Measurements from ENCODE around the gene MYO5B.
"Not testable (repeated sequence)": the region's sequence is repeated elsewhere in the genome, so short reads cannot be mapped to it uniquely, and the experiment has no call there.

Gene MYO5B

DNA sequence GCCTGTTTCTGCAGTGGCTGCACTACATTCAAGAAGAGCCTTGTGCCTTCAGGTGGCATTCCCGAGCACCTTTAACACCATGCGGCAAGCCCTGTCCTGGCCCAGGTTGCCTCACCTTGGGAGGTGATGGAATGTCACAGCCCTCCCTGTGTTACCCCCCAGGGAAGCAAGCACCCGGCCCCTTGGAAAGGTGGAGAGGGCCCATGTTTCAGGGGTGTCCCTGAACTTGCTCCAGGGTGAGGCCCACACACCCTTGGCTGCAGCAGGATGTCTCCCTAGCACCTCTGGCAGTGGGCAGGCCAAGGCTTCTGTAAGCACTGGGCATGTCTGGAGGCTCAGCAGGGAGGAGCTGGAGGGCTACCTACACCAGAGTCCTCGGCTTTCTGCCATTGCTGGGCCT, 352.3 kb downstream of the MYO5B start:
- no peak for DNase-seq (ENCODE audit: low read depth)
- in situ Hi-C loops (cut with HindIII; ENCODE audit: low sequenced_read_pairs): no loop called here
- H3K4me3 ChIP-seq (ENCODE audit: low read depth, low read length): no peak overlapping the region
- TF ChIP-seq, protein P1, sequence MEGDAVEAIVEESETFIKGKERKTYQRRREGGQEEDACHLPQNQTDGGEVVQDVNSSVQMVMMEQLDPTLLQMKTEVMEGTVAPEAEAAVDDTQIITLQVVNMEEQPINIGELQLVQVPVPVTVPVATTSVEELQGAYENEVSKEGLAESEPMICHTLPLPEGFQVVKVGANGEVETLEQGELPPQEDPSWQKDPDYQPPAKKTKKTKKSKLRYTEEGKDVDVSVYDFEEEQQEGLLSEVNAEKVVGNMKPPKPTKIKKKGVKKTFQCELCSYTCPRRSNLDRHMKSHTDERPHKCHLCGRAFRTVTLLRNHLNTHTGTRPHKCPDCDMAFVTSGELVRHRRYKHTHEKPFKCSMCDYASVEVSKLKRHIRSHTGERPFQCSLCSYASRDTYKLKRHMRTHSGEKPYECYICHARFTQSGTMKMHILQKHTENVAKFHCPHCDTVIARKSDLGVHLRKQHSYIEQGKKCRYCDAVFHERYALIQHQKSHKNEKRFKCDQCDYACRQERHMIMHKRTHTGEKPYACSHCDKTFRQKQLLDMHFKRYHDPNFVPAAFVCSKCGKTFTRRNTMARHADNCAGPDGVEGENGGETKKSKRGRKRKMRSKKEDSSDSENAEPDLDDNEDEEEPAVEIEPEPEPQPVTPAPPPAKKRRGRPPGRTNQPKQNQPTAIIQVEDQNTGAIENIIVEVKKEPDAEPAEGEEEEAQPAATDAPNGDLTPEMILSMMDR (IDR thresholded peaks at IDR 0.05; ENCODE audit: low read depth, low read length, missing control alignments): no peak

DNA sequence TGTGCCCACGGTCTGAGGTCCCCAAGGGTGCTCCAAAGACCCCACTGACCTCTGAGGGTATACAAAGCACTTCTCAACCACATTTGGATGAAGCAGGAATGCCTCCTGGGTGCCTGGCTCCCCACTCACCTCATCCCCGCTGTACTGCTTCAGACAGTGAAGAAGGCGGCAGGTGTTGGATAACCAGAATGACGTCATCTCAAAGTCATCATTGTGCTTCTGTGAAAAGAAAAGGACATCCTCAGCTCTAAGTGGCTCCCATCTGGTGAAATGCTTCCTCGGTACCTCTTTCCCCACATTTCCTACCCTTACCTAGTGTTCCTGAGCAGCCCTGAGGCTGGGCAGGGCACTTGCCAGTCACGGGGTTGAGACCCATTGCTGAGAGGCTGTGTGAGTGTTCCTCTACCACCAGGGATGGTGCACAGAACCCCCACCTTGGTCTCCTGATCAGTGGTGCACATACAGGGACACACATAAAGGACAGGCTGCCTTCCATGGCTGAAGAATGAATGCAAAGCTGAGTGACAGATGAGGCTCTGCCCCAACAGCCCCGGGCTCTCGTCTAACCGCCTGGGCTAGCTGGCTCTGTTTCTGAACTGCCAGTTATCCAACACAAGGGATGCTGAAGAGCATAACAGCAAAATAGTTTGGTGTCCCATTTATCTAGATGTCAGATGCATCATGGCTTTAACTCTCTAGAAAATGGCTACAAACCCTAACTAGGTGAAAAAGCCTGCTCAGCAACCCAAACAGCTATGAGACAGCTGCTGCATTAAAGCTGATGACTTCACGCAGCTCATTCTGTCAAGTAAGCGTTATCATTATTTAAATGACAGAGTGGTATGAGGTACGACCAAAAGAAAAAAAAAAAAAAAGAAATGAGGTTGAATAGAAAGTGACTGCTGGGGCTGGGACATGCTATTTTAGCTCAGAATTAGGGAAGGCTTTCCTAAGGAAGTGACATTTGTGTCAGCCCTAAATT, 353.4 kb downstream of the MYO5B start:
- no peak for DNase-seq (ENCODE audit: low read depth)
- TF ChIP-seq, protein P1 (IDR thresholded peaks at IDR 0.05; ENCODE audit: low read depth, low read length, missing control alignments): no peak
- in situ Hi-C loops (cut with HindIII; ENCODE audit: low sequenced_read_pairs): no loop called here
- no peak overlapping the region for H3K4me3 ChIP-seq (ENCODE audit: low read depth, low read length)

DNA sequence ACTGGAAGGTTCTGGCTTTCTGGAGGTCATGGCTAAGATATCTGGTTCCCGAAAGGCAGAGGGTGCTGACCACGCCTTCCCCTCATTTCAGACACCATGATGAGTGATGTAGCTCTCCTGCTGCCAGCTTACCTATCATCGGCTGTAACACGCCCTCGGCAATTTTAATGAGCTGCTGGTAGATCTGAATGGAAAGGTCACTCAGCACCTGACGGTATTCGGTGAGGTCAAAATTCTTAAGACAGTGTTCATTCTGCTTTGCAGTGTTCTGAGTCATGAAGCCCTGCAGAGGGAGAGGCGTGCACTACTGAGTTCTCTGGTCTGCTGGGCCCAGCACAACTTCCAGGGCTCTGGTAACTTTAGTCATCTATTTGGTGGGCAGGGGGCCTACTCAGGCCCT, 355.9 kb downstream of the MYO5B start:
- TF ChIP-seq, protein P1 (IDR thresholded peaks at IDR 0.05; ENCODE audit: low read depth, low read length, missing control alignments): peak; percentile 5
- peak; percentile 37 for DNase-seq (ENCODE audit: low read depth)
- H3K4me3 ChIP-seq (ENCODE audit: low read depth, low read length): no peak overlapping the region
- in situ Hi-C loops (cut with HindIII; ENCODE audit: low sequenced_read_pairs): no loop called here

DNA sequence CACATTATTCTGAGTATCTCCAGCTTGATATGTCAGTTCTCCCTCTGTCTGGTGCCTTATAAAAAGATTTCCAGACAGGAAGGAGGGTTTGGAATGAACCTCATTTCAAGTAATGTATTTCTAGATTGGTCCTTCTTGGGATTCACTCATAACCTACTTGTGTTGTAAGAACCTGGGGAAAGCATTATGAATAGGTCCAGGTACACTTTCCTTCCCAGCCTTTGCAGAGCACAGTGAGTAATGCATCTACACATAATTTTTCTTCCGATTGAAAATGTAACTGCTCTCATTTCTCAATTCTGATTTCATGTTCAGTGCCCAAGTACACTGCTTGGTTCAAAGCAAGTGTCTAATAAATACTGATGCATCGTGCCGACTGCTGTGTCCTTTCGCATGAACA, 356.6 kb downstream of the MYO5B start:
- TF ChIP-seq, protein P1 (IDR thresholded peaks at IDR 0.05; ENCODE audit: low read depth, low read length, missing control alignments): no peak
- in situ Hi-C loops (cut with HindIII; ENCODE audit: low sequenced_read_pairs): no loop called here
- no peak overlapping the region for H3K4me3 ChIP-seq (ENCODE audit: low read depth, low read length)
- DNase-seq (ENCODE audit: low read depth): no peak

DNA sequence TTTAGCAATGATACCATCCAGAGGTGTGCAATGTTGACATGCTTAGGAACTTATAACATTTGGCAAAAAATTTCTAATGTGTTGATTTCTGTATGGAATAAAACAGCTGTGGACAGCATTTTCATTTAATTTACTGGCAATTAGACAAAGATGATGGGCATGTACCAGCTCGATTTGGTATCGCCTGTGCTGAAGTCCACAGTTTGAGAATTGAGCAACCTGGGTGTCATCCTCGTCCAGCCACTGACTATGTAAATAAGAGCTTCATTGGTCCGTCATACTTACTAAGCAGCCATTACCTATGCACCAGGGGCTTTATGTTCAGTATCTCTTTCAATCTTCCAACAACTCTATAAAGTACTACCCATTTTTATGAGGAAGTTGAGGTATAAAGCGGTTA, 357.1 kb downstream of the MYO5B start:
- in situ Hi-C loops (cut with HindIII; ENCODE audit: low sequenced_read_pairs): no loop called here
- H3K4me3 ChIP-seq (ENCODE audit: low read depth, low read length): no peak overlapping the region
- TF ChIP-seq, protein P1 (IDR thresholded peaks at IDR 0.05; ENCODE audit: low read depth, low read length, missing control alignments): no peak
- no peak for DNase-seq (ENCODE audit: low read depth)

DNA sequence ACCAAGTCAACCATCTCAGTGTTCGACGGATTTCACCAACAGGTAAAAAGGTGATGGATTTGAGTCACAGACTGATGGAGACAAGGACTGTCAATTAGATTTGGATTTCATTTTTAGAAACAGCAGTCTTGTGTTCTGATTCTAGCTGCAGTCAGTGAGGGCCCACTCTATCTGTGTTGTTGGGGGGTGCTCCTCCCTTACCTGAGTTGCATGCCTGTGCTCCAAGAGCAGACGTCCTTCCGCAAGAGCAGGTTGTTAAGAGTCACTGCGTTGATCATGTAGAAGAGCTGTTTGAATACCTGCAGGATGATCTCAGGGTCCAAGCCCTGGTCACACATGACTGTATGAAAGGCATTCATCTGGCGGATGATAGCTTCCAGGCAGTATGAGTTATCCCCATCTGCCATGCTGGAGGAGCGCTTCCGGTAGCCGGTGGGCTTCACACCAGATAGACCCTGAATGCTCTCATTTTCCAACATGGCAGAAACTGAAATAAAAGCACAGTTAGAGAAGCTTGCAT, 357.6 kb downstream of the MYO5B start:
- DNase-seq (ENCODE audit: low read depth); in situ Hi-C loops (cut with HindIII; ENCODE audit: low sequenced_read_pairs); H3K4me3 ChIP-seq (ENCODE audit: low read depth, low read length): not testable (repeated sequence)

DNA sequence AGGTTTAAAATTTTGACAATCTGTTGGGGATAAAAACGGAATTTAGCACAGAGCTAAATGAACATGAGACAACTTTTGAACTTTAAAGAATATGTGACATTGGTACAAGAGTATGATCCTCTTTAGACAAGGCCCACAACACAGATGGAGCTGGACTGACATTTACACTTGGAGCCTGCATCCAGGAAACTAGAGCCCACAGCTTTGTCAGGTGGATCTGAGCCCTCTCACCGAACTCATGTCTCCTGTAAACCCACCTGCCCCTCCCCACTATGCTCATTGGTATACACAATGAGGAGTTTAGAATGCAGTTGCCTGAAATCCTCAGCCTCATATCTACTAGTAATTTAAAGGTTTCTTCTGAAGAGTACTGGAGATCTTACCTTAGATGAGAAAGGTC, 359.5 kb downstream of the MYO5B start:
- TF ChIP-seq, protein P1 (IDR thresholded peaks at IDR 0.05; ENCODE audit: low read depth, low read length, missing control alignments): no peak
- in situ Hi-C loops (cut with HindIII; ENCODE audit: low sequenced_read_pairs): no loop called here

More for the DNA sequence above, 359.5 kb downstream of the MYO5B start:
- H3K4me3 ChIP-seq (ENCODE audit: low read depth, low read length): no peak overlapping the region
- DNase-seq (ENCODE audit: low read depth): no peak
